K562 (cell line): Measurements from ENCODE around the gene SKAP1. TPM values are rescaled to one million over a fixed set of nuclear protein-coding genes. Genes with fewer than 3 reads are reported as not detected.

Experiments used
- CTBP1 ChIP-seq: fragments of 450-650 bp; IDR thresholded peaks from 2 replicates; pipeline ENCODE4 v1.6.1; 2016; ENCODE audit warnings: borderline replicate concordance
- FIP1L1 ChIP-seq: fragments of 200-400 bp; formaldehyde crosslinking; IDR thresholded peaks from 2 replicates; pipeline ENCODE4 v1.6.1; 2018; ENCODE audit warnings: mild to moderate bottlenecking, low read depth, low read length; ENCODE audit not compliant: poor library complexity, severe bottlenecking
- GTF2F1 ChIP-seq: IDR thresholded peaks from 2 replicates; pipeline ENCODE4 v1.6.1; 2011; ENCODE audit warnings: low read depth, low read length, improper control_type of control experiment
- MAZ ChIP-seq, 2 experiments: fragments of 450-650 bp in 1 of 2; sonication (generic) in 1 of 2; formaldehyde crosslinking; IDR thresholded peaks in 1 of 2; conservative IDR thresholded peaks in 1 of 2; 2 replicates each; pipeline versions ENCODE4 v1.4.0 to v1.5.0; 2020; ENCODE audit warnings: mild to moderate bottlenecking in 1 of 2, missing genetic modification reagents in 1 of 2
- MTA1 ChIP-seq: fragments of 450-650 bp; IDR thresholded peaks from 2 replicates; pipeline ENCODE4 v1.6.1; 2017; ENCODE audit warnings: borderline replicate concordance
- NFE2 ChIP-seq: IDR thresholded peaks from 2 replicates; pipeline ENCODE4 v1.6.1; 2014; ENCODE audit warnings: antibody characterized with exemption, low read depth
- TEAD1 ChIP-seq, 2 experiments: fragments of 450-650 bp in 1 of 2; sonication (generic) in 1 of 2; formaldehyde crosslinking; IDR thresholded peaks; 2 replicates each; pipeline versions ENCODE4 v1.4.0 to v1.8.0; 2020 to 2022; ENCODE audit warnings: mild to moderate bottlenecking in 2 of 2, missing genetic modification reagents in 1 of 2
- ZNF134 ChIP-seq: fragments of 250-450 bp; sonication (Bioruptor Pico); conservative IDR thresholded peaks from 2 replicates; pipeline ENCODE4 v1.4.0; 2020
- ZNF174 ChIP-seq: fragments of 250-450 bp; sonication (Bioruptor Pico); IDR thresholded peaks from 2 replicates; pipeline ENCODE4 v1.4.0; 2020; ENCODE audit warnings: mild to moderate bottlenecking
- ZNF644 ChIP-seq: fragments of 200-800 bp; sonication (Bioruptor generic); IDR thresholded peaks from 2 replicates; pipeline ENCODE4 v1.6.1; 2016; ENCODE audit warnings: low read depth, missing genetic modification characterization, missing compliant biosample characterization
- polyA plus RNA-seq, 8 experiments: library from polyadenylated mRNA; depleted of rRNA in 4 of 8; stranded (reverse) in 5 of 8; unstranded in 3 of 8; fragments of >200 nt; fragmentation: Nextera tagmentation in 2 of 8; fragmentation: Illumina TruSeq in 1 of 8; extraction: Ambion mirVana in 2 of 8; extraction: Trizol in 1 of 8; gene quantifications; 2 replicates each; pipeline versions ENCODE4 v1.2.1 to v1.2.3, GENCODE V29; 2011 to 2014; ENCODE audit warnings: inconsistent platforms in 1 of 8, missing spikeins in 1 of 8
- total RNA-seq, 7 experiments: library from RNA; depleted of rRNA in 6 of 7; stranded (reverse); fragments of >200 nt in 6 of 7; fragmentation: Illumina TruSeq in 2 of 7; extraction: Trizol in 2 of 7; gene quantifications; 2 replicates each; pipeline versions ENCODE4 v1.2.1 to v1.2.3, GENCODE V29; 2011 to 2021; ENCODE audit warnings: low replicate concordance in 1 of 7
- TF ChIP-seq, protein P1 (sequence below), 2 experiments: fragments of 450-650 bp in 1 of 2; sonication (generic) in 1 of 2; formaldehyde crosslinking in 1 of 2; IDR thresholded peaks; 2 replicates each; pipeline versions ENCODE4 v1.7.1 to v1.9.0; 2016 to 2022; ENCODE audit warnings: inconsistent platforms in 1 of 2, mild to moderate bottlenecking in 1 of 2, missing genetic modification reagents in 1 of 2
- TF ChIP-seq, protein P2 (sequence below): fragments of 250-450 bp; sonication (Bioruptor Pico); IDR thresholded peaks from 2 replicates; pipeline ENCODE4 v1.5.0; 2021; ENCODE audit warnings: mild to moderate bottlenecking, borderline replicate concordance
- TF ChIP-seq, protein P3 (sequence below): fragments of 250-450 bp; sonication (Bioruptor Pico); IDR thresholded peaks from 2 replicates; pipeline ENCODE4 v1.5.0; 2022; ENCODE audit warnings: mild to moderate bottlenecking

SKAP1 gene
- total and polyA plus RNA-seq, 9 of the 15 experiments (the other 6 are each of a cell fraction or from before 2014, with no cell fraction given), result 0.06 to 0.80 (median 0.10) TPM; not detected in 4

- TF ChIP-seq MAZ (CRISPR knock-in tag; conservative IDR thresholded peaks at IDR 0.05 in 1 of 2, IDR thresholded peaks at IDR 0.05 in 1 of 2), result no peak
- no peak for TF ChIP-seq FIP1L1
- TF ChIP-seq NFE2, result no peak
- peak in 1 of 2 experiments; percentile 57; a peak in 1 of 4 replicates for TF ChIP-seq TEAD1 (CRISPR knock-in tag; IDR thresholded peaks at IDR 0.05)
- peak; percentile 52; the same call in 1 of the 2 replicates for TF ChIP-seq CTBP1
- TF ChIP-seq, protein P1, sequence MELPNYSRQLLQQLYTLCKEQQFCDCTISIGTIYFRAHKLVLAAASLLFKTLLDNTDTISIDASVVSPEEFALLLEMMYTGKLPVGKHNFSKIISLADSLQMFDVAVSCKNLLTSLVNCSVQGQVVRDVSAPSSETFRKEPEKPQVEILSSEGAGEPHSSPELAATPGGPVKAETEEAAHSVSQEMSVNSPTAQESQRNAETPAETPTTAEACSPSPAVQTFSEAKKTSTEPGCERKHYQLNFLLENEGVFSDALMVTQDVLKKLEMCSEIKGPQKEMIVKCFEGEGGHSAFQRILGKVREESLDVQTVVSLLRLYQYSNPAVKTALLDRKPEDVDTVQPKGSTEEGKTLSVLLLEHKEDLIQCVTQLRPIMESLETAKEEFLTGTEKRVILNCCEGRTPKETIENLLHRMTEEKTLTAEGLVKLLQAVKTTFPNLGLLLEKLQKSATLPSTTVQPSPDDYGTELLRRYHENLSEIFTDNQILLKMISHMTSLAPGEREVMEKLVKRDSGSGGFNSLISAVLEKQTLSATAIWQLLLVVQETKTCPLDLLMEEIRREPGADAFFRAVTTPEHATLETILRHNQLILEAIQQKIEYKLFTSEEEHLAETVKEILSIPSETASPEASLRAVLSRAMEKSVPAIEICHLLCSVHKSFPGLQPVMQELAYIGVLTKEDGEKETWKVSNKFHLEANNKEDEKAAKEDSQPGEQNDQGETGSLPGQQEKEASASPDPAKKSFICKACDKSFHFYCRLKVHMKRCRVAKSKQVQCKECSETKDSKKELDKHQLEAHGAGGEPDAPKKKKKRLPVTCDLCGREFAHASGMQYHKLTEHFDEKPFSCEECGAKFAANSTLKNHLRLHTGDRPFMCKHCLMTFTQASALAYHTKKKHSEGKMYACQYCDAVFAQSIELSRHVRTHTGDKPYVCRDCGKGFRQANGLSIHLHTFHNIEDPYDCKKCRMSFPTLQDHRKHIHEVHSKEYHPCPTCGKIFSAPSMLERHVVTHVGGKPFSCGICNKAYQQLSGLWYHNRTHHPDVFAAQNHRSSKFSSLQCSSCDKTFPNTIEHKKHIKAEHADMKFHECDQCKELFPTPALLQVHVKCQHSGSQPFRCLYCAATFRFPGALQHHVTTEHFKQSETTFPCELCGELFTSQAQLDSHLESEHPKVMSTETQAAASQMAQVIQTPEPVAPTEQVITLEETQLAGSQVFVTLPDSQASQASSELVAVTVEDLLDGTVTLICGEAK (IDR thresholded peaks at IDR 0.05), result no peak
- TF ChIP-seq, protein P1 (CRISPR knock-in tag; IDR thresholded peaks at IDR 0.05), result no peak
- no peak for TF ChIP-seq ZNF174 (CRISPR knock-in tag)
- no peak for TF ChIP-seq ZNF644 (tag)
- no peak for TF ChIP-seq MTA1
- TF ChIP-seq, protein P2, sequence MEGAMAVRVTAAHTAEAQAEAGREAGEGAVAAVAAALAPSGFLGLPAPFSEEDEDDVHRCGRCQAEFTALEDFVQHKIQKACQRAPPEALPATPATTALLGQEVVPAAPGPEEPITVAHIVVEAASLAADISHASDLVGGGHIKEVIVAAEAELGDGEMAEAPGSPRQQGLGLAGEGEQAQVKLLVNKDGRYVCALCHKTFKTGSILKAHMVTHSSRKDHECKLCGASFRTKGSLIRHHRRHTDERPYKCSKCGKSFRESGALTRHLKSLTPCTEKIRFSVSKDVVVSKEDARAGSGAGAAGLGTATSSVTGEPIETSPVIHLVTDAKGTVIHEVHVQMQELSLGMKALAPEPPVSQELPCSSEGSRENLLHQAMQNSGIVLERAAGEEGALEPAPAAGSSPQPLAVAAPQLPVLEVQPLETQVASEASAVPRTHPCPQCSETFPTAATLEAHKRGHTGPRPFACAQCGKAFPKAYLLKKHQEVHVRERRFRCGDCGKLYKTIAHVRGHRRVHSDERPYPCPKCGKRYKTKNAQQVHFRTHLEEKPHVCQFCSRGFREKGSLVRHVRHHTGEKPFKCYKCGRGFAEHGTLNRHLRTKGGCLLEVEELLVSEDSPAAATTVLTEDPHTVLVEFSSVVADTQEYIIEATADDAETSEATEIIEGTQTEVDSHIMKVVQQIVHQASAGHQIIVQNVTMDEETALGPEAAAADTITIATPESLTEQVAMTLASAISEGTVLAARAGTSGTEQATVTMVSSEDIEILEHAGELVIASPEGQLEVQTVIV (CRISPR knock-in tag), result no peak
- TF ChIP-seq, protein P3, sequence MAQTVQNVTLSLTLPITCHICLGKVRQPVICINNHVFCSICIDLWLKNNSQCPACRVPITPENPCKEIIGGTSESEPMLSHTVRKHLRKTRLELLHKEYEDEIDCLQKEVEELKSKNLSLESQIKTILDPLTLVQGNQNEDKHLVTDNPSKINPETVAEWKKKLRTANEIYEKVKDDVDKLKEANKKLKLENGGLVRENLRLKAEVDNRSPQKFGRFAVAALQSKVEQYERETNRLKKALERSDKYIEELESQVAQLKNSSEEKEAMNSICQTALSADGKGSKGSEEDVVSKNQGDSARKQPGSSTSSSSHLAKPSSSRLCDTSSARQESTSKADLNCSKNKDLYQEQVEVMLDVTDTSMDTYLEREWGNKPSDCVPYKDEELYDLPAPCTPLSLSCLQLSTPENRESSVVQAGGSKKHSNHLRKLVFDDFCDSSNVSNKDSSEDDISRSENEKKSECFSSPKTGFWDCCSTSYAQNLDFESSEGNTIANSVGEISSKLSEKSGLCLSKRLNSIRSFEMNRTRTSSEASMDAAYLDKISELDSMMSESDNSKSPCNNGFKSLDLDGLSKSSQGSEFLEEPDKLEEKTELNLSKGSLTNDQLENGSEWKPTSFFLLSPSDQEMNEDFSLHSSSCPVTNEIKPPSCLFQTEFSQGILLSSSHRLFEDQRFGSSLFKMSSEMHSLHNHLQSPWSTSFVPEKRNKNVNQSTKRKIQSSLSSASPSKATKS, result no peak
- no peak for TF ChIP-seq GTF2F1
- no peak for TF ChIP-seq ZNF134 (CRISPR knock-in tag)
These were observed 183.4 kb downstream of the SKAP1 start (continued) for GRCh38 chr17:48246612-48247011.
